Type B pancreatic cell (in vitro differentiated cells): ENCODE data around the gene FZD10. TPM values are rescaled to one million over a fixed set of nuclear protein-coding genes. Genes with fewer than 3 reads are reported as not detected.

Experiments
- DNase-seq: peaks from one replicate; pipeline ENCODE4 v3.0.0; 2021; ENCODE audit warnings: mixed read lengths; ENCODE audit not compliant: unreplicated experiment; ENCODE audit errors: extremely low spot score
- H3K27ac Mint-ChIP-seq: 2 replicates; pipeline ENCODE4 v1.8.0; 2021; ENCODE audit warnings: mild to moderate bottlenecking, mixed read lengths
- H3K27me3 Mint-ChIP-seq: 2 replicates; pipeline ENCODE4 v1.8.0; 2021; ENCODE audit warnings: mixed read lengths
- H3K36me3 Mint-ChIP-seq: 2 replicates; pipeline ENCODE4 v1.8.0; 2021; ENCODE audit warnings: mixed read lengths
- H3K4me1 Mint-ChIP-seq: one replicate; pipeline ENCODE4 v1.8.0; 2021; ENCODE audit warnings: mixed read lengths; ENCODE audit not compliant: unreplicated experiment
- H3K4me3 Mint-ChIP-seq: 2 replicates; pipeline ENCODE4 v1.8.0; 2021; ENCODE audit warnings: mild to moderate bottlenecking, mixed read lengths
- H3K9me3 Mint-ChIP-seq: 2 replicates; pipeline ENCODE4 v1.8.0; 2021; ENCODE audit warnings: mixed read lengths
- total RNA-seq: library from RNA; stranded (reverse); gene quantifications from 2 replicates; pipeline ENCODE4 v1.2.1, GENCODE V29; 2021; ENCODE audit warnings: low replicate concordance
- TF ChIP-seq, protein P1 (sequence below): fragments of 200-600 bp; sonication (generic); conservative IDR thresholded peaks from 2 replicates; pipeline ENCODE4 v1.5.0; 2021; ENCODE audit warnings: antibody characterized with exemption, mild to moderate bottlenecking

FZD10 gene
- total RNA-seq, 1 donor from 2014 or later: 17.7 TPM

DNA sequence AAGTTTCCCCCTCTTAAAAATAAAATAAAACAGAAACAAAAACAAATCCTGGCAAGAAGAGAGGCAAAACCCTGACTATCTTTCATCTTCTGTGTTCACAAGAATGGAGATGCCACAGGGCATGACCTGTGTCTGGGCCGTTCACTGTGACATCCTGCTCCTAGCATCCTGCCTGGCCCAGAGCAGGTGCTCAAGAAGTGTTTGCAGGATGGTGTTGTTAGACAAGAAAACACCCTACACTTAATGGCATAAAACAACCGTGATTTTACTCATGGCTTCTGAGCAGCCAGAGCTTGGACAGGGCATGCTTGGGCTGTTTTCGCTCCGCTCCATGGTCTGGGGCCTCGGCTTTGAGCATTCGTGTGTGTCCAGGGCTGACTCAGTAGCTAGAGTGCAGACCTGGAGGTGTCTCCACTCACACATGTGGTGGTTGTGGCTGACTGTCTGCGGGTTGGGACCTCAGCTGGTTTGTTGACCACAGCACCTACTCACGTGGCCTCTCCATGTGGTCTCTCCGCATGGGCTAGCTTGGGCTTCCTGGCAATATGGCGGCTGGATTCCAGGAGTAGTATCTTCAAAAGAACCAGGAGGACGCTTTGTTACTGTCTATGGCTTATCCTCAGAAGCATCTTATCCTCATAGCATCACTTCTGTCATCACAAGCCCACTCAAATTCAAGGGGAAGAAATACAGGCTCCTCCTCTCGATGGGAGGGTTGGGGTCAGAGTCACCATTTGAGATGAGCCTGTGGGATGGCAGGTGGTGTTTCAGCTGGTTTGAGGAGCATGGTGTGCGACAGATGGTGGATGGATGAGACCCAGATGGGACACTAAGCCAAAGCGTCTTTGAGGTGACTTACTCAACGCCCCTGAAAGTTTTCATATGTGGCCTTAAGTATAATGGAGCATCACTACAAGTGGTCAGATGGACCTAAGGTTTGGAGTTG, 33.2 kb upstream of the FZD10 start:
- Mint-ChIP-seq H3K4me3 (no peak overlapping the region), H3K27me3 (peaks cover 34% of the 10 kb centered on the region), H3K4me1 (peaks cover 46% of the 10 kb centered on the region), H3K27ac (no peak overlapping the region), H3K9me3 (no peaks in the 10 kb centered on the region), H3K36me3 (no peaks in the 10 kb centered on the region)
- no peak for DNase-seq
- TF ChIP-seq, protein P1, sequence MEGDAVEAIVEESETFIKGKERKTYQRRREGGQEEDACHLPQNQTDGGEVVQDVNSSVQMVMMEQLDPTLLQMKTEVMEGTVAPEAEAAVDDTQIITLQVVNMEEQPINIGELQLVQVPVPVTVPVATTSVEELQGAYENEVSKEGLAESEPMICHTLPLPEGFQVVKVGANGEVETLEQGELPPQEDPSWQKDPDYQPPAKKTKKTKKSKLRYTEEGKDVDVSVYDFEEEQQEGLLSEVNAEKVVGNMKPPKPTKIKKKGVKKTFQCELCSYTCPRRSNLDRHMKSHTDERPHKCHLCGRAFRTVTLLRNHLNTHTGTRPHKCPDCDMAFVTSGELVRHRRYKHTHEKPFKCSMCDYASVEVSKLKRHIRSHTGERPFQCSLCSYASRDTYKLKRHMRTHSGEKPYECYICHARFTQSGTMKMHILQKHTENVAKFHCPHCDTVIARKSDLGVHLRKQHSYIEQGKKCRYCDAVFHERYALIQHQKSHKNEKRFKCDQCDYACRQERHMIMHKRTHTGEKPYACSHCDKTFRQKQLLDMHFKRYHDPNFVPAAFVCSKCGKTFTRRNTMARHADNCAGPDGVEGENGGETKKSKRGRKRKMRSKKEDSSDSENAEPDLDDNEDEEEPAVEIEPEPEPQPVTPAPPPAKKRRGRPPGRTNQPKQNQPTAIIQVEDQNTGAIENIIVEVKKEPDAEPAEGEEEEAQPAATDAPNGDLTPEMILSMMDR: no peak

DNA sequence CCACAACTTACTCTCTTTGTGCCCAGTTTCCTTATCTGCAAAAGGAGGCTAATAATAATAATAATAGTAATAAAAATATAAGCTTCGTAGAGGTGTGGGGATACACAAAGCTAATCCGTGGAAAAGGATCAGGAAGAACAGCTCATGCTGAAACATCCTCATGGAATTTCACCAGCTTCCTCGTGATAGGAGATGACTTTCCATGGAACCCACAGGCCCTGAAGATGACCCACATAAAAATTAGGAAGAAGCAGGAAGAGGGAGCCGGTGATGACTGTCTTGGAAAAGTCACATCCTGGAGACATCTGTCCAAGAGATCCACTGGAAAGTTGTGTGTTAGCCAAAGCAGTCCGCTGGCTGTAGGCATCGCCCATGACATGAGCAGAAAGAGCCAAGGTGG, 31.9 kb upstream of the FZD10 start:
- no peak for DNase-seq
- H3K36me3 Mint-ChIP-seq: peaks cover 5% of the 10 kb centered on the region
- TF ChIP-seq, protein P1: no peak
- H3K9me3 Mint-ChIP-seq: no peaks in the 10 kb centered on the region
- no peak overlapping the region for H3K4me3 Mint-ChIP-seq
- no peak overlapping the region for H3K27ac Mint-ChIP-seq
- H3K4me1 Mint-ChIP-seq: peaks cover 49% of the 10 kb centered on the region
- H3K27me3 Mint-ChIP-seq: peaks cover 42% of the 10 kb centered on the region

DNA sequence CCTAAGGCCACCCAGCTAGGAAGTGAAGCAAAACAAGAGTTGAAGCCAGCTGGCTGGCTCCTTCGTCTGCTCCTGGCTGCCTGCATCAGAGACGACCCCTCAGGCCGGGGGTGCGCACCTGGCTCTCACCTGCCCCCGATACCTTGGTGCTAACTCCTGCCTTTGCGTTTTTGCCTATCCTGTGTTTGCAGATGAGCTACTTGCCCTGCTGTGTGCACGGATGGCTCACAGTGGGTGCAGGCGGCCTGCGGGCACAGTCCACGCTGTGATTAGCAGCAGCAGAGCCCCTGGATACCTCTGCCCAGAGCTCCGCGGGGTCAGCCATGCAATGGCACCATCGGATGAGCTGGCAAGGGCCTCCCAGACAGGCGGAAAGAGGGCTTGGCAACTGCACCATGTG, 31.2 kb upstream of the FZD10 start:
- Mint-ChIP-seq H3K4me1 (peaks cover 45% of the 10 kb centered on the region), H3K27ac (no peak overlapping the region), H3K9me3 (no peaks in the 10 kb centered on the region), H3K36me3 (peaks cover 5% of the 10 kb centered on the region), H3K4me3 (no peak overlapping the region), H3K27me3 (peaks cover 45% of the 10 kb centered on the region)
- TF ChIP-seq, protein P1: no peak
- no peak for DNase-seq

DNA sequence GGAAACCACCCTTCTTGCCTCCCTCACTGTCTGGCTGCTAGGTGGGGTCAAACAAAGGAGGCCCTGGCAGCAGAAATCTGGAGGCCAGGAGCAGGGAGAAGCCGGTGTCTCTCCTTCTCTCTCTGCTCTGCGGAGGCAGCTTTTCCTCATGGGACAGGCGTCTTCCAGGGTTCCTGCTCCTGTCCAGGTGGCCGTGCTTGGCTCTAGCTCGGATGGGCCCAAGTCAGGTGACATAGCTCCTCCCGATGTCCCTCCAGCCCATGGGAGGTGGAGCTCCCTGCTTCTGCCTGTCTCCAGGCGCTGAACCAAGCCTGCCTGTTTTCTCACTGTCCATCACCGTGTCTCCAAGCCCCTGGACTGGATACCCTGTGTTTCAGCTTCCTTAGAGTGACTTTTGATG, 30.5 kb upstream of the FZD10 start:
- no peak for DNase-seq
- TF ChIP-seq, protein P1: no peak
- Mint-ChIP-seq H3K9me3 (no peaks in the 10 kb centered on the region), H3K36me3 (peaks cover 5% of the 10 kb centered on the region), H3K4me1 (peaks cover 53% of the 10 kb centered on the region), H3K27me3 (peaks cover 52% of the 10 kb centered on the region), H3K4me3 (peak overlapping the region; percentile 23), H3K27ac (no peak overlapping the region)

DNA sequence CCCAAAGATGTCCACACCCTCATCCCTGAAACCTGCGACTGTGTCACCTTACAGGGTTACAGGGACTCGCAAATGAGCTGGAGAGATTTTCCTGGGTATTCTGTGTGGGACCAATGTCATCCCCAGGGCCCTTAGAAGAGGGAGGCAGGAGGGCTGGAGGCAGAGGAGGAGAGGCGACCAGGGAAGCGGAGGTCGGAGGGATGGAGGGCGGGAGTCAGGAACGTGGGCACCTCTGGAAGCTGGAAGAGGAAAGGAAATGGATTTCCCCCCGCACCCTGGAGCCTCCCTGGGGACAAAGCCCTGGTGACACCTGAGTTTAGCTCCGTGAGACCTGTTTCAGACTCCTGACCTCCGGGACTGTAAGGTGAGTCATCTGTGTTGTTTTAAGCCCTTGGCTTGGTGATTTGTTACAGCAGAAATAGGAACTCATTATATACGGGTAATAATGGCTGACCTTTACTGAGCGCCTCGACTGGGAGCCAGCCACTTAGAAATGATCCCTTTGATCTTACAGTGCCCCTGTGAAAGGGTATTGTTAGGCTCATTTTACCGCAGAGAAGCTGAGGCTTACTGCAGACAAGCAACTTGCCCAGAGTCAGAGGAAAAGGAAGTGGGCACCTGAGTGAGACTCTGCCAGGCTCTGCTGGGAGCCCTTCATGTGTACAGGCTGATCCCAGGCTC, 29.3 kb upstream of the FZD10 start:
- Mint-ChIP-seq H3K9me3 (no peaks in the 10 kb centered on the region), H3K4me1 (peaks cover 53% of the 10 kb centered on the region), H3K27ac (no peak overlapping the region), H3K27me3 (peaks cover 57% of the 10 kb centered on the region), H3K4me3 (no peak overlapping the region), H3K36me3 (peaks cover 5% of the 10 kb centered on the region)
- DNase-seq: no peak
- TF ChIP-seq, protein P1: no peak
